Cerebellar nuclear complex (tissue), 1 donor: ENCODE results near the gene ZNF236.
"Not testable (repeated sequence)": the region's sequence is repeated elsewhere in the genome, so short reads cannot be mapped to it uniquely, and the experiment has no call there.

Experiments used
- DNase-seq, 2 experiments: peaks; one replicate each; lab custom pipeline; 2025; lab: John Stamatoyannopoulos, UW

Gene ZNF236

DNA sequence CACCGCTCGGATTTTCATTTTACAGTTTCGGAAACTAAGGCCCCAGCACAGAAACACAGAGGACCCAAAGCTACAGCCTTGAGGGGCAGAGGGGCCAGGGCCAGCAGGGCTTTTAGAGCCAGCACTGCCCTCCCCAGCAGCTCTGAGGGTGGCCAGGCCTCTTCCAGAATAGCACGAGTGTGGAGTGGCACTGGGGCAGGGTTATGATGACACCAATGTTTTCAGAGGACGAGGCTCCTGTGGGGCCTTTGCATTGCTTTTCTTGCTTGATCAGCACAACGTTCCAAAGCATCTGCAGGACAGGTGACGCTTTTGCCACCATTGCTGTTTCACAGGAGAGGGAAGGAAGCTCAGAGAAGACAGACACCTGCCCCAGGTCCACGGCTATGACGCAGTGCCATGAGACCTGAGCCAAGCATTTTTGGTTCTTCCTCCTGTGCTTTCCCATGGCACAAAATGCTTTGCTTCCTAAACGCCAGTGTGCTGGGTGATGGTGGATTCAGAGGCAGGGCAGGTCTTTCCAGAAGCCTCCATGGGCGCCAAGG lies 183.4 kb downstream of the ZNF236 start:
- no peak for DNase-seq

DNA sequence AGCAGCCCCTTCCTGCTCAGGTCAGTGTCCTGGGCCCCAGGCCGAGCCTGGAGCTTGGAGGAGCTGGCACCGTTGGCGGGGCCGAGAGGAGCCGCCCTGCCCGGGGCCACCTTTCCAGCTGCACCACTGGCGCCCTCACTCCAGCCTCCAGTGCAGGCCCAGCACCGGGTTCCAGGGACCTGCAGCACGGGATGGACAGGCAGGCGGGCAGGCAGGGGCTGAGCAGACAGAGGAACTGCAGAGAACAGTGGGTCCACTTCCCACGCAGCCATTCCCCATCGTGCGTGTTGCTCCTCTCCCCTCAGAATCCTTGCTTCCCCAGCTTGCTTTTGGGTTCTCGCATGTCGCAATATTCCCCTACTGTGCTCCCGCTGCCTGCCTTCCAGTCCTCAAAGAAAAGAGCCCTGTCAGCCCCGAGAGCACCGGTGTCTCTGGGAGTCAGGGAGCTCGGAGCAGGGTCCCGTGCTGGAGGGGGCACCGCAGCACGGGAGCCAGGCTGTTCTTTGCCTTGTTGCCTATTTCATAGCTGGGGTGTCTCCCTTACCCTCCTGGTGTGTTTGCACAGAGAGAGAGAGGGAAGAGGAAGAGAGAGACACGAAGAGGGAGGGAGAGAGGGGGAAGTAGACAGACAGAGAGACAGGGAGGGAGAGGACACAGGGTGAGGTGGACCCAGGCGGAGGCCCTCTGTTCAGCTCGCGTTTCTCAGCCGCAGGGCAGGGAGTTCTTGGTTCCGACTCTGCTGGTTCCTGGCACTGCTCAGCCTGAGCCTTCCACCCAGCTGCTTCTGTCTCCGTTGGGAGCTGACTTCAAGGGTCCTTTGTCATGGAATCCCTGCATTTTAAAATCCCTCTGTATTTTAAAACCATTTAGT lies 184.2 kb downstream of the ZNF236 start:
- no peak for DNase-seq

DNA sequence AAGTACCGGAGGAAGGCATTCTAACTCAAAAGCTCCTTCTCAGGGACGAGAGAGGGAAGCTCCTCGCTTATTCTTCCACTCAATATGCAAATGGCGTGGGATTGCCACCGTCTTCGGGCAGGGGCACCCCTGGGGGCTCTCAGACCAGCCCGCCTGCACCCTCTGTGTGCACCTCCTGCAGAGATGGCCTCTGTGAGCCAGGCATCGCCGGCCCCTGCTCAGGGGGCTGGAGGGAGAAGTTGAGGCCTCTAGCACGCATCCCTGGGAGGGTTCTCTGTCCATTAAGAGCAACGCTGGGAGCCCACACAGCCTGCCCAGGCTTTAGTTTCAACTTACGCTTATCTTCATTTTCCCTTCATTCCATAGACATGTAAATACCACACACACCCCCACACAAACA lies 184.9 kb downstream of the ZNF236 start:
- no peak for DNase-seq

DNA sequence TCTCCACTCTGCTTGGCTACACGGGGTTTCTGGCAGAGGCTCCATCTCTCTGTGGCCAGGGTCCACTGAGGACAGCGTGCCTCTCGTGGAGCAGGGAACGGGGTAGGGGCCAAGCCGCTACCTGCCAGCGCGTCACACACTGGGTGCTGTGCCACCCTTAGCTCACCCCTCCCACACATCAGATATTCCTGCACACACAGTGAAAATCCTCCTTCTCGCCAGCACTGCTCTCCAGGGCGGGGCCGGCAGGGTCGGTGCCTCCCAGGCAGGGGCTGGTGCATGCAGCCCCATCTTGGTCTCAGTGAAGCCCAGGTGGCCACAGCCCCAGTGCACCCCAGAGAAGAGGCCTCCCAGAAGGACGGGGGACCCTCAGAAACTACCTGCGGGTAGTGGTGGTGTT lies 185.6 kb downstream of the ZNF236 start:
- DNase-seq: no peak

DNA sequence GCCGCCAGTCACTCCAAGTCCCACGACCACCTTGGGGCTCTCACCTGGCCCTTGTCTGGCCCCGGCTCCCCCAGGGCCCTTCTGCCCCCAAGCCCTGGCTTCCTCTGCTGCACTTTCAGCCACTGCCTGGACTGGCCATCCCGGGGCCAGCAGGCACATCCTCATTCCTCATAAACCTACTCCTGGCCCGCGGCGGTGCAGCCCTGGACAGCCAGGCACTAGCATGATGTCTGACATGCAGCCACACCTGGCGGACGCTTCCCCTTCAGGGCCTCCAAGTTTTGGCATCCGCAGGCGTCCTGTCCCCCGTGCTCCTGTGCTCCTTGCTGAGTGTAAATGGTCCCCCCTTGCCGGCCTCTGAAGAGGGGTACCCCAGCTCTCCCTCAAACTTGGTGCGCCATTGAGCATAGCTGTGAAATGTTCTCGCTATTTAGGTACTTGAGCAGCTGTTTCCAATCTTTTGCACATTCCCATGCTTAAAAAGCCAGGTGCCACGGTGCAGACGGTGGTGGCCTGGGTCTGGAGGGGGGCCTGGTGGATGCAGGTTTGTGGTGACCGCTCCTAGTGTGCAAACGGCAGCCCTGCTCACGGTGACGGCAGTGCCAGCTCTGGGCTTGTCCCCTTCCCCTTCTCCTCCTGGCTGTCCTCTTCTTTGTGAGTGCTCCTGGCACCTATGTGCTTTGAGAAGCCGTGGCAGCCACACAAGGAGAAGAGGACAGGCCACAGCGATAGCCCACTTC lies 186.4 kb downstream of the ZNF236 start:
- DNase-seq: no peak

DNA sequence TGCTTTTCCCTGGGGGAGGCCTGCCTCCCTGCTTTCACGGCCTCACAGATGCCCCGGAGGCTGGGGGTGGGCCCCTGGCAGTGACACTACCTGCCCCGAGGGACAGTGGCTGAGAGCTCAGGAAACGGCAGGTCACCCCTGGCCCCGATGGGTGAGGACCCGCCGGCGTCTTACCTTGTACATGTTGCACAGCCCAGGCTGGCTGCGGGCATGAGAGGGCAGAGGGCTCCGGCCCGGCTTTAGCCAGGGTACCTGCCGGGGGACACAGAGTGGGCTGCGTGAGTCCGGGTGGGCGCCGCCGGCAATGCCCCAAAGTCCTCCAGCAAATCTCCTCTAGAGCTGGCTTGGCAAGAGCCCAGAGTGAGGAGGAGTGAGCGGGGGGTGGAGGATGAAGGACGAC lies 187.3 kb downstream of the ZNF236 start:
- DNase-seq: no peak

DNA sequence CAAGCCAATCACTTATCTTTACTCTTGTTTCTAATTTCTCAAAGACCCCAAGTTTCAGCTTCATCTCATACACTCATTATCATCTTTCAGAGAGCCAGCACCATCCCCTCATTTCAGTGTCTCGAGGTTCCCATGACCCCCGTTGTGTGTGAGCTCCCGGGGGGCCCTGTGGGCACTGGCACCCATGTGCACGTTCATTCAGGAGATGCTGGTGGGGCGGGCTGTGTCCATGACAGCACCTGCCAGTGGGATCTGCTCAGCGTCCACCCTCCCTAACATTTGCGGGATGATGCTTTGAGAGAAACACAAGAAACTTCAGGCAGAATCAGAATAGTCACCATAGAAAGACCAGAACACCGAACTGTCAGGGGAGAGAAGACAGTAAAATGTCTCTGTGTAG lies 189.8 kb downstream of the ZNF236 start:
- no peak for DNase-seq

DNA sequence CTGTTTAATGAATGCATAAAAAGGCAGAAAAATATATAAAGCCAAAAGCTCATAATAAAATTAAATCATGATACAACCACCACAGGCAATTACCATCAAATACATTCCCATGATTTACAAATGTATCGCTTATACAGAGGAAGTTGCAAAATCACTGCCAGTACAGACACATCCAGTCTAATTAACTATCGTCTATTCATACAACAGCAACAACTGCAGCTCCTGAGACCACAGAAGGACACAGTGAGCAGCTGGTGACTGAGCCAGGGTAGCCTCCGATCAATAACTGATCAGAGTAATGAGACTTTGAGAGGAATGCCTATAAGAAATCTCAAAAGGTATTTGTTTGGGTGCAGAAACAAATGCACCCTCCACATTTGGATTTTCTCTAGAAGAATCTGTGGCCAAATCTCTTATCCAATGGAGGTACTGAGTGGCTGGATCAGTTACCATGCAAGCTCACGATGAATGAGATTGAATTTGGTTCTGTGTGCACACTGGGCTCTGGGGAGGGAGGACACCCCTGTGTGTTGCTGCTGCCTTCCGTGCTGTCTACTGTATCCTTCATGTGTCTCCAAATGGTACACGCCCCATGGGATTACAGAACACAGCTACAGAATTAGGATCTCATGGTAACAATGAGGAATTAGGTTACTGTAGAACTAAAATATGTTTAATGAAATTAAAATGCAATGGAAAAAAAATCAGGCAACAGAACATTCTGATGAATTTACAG lies 190.6 kb downstream of the ZNF236 start:
- DNase-seq: no peak

DNA sequence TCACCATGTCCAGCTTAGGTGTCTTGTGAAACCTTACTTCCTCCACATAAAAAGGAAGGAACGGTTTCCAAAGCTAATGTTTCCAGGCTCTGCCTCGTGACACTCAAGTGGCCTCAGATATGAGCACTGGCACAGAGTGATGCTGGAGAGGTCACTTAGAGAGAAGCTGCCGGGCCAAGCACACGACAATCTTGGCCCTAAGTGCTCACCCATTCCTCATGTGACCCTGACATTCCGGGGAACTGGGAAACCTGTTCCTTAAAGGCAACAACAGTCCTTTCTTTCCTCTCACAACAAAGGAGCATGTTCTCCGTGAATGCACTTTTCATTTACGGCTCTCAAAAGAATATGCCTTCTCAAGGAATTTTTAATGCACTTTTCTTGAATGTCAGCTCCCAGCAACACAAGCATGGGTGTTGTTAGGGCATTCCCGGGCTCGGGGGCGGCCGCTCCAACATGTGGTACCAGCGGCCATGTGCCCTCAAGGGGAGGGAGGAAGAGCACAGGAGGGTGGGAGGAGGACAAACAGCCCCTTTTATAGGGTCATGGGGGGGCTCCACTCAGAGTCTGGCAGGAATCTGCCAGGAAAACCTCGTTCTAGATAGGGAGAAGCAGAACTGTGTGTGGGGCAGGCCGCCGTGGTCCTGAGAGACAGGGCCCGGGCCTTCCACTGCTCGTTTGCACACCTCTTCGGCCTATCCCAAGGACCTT lies 191.6 kb downstream of the ZNF236 start:
- no peak for DNase-seq

DNA sequence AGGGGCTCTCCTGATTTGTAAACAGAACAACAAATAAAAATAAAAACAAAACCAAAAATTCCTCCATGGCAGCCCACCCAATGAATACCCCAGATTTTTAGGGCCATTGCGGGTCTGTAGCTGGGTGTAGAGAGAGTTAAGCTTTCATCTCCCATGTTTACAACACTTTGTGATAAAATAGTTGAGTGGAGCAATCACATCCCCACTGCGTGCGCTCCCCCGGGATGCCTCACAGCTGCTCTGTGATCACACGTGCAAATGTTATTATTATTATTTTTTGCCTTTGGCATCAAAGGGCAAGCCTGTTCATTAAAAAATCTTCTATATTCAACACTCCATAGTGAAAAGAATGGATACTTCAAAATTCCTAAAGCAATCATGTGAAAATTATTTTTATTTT lies 192.2 kb downstream of the ZNF236 start:
- DNase-seq: no peak

DNA sequence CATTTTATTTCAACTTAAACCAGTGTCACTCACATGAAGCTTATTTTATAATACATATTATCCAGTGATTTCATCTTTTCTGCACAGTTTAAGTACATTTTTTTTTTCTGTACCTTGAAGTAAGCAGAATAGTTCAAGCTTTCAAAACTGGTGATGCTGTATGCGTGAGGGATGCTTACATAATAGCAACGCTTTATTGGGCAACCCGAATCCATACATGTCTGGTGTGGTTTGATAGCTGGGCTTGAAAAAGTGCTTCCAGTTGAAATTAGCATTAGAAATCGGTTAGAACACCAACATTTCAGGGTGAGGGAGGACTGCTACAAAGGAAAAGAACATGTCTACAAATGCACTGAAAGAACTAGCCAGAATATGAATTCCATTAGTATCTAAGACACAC lies 192.8 kb downstream of the ZNF236 start:
- DNase-seq: no peak

DNA sequence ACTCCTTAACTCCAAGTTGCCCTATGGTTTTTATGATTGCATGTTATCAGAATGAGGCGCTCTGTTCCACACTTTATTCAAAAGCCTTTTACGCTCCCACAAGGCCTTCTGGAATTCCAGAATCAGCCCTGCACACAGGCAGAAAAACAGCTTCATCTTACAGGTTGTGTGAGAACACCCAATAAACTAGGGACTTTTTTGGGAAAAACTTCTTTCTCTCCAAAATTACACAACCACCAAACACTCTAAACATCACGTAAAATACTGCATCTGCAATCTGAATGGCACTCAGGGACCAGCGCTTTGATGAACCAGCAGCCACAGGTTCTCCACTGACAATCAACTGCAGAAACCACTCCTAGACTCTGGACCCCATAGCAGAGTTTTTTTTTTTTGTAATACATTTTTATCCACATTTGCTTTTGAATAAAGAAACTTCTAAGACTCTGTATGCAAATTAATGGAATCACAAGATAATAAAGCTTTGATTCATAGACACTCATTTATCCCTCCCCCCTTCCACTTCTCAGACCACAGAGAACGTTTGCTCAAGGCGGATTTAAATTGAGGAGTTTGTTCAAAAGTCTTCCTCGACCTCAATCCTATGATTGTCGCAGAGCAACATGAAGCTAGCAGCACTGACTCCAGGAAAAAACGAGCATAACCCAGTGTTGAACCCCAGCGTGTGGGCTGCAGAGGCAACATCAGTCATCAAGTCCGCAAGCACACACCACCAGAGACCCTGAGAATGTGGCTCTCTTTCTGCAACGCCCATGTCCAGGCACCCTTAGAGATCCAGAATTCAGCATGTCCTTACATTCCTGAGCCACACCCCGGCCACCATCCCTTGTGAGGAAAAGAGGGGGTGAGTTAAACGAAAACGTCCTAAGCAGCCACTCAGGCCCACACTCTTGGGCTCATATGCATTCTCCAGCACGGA lies 193.7 kb downstream of the ZNF236 start:
- DNase-seq: no peak

DNA sequence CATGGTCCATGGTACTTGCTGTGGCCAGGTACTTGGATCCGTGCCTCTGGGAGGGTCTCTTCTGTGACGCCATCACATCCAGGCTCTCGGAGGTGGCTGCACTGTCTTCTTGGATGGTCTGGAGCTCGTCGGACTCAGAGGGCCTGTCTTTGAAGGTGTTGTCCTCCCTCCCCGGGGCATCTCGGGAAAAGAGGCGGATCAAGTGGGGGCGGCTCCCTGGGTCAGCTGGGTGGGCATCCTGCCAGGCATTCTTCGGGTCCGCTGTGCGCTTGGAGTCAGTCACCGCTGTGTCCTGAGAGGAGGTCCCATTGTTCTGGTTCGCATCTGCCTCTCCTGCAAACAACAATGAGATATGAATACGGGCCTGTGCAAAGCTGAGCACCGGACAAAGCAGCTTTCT lies 194.6 kb downstream of the ZNF236 start:
- DNase-seq: peak in 1 of 2 experiments; percentile 4

DNA sequence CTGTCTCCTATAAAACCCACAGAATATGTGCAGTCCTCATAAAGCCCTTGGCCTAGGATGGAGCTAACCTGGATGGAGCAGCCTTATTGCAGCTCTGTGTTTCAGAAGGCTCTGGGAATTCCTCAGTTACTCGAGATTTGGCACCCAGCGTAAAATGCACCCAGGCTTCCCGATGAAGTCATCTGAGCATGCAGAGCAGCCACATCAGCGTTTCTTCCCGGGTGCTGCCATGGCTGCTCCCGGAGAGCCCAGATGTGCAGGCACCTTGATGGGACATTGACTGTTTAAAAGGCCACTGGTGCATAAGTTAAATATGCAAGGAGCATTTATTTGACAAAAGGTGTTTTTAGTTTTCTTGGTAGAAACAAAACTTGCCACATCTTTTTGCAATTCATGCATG lies 195.0 kb downstream of the ZNF236 start:
- no peak for DNase-seq

DNA sequence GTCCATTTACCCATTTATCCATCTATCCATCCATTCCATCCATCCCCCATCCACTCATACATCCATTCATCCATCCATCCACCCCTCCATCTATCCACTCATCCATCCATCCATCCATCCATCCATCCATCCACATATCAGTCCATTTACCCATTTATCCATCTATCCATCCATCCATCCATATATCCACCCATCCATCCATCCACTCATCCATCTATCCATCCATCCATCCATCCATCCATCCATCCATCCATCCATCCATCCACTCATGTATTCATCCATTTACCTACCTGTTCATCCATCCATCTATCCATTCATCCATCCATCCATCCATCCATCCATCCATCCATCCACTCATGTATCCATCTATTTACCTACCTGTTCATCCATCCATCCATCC lies 196.3 kb downstream of the ZNF236 start:
- DNase-seq: not testable (repeated sequence)

DNA sequence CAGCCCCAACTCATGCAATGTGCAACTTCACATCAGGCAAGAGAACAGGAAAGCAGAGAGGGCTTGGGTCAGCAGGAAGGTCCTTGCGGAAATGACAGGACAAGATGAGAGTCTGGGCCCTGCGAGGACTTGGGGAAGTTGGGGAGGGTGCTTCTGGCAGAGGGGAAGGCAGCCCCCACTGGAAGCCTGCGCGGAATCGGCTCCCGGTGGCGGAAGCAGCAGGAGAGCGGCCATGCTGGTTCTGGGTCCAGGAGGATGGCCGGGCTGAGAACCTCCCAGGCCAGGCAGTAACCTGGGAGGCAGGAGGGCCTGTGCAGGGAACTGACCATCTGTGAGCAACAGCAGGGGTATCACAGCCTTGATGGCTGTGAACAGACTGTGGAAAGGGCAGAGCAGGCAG lies 197.3 kb downstream of the ZNF236 start:
- no peak for DNase-seq
